Tracheal epithelial cell (primary cell): ENCODE measurements around the gene EIF2S2. TPM values are rescaled to one million over a fixed set of nuclear protein-coding genes. Genes with fewer than 3 reads are reported as not detected.

Experiments used
- total RNA-seq: library from RNA; depleted of rRNA; stranded (reverse); fragments of >200 nt; gene quantifications from 2 replicates; pipeline ENCODE4 v1.2.1, GENCODE V29; 2014

Gene EIF2S2, protein sequence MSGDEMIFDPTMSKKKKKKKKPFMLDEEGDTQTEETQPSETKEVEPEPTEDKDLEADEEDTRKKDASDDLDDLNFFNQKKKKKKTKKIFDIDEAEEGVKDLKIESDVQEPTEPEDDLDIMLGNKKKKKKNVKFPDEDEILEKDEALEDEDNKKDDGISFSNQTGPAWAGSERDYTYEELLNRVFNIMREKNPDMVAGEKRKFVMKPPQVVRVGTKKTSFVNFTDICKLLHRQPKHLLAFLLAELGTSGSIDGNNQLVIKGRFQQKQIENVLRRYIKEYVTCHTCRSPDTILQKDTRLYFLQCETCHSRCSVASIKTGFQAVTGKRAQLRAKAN
- total RNA-seq = 148 and 152 TPM in 2 replicates

GRCh38 chr20:34111702-34112599 is at the start of gene EIF2S2:
TSS of gene EIF2S2 (minus strand) at chr20:34112243. CDS start at chr20:34112110, 133 bp downstream.

Other genes starting within 250 kb of the EIF2S2 start
- 58.0 and 73.5 TPM in 2 replicates for gene RALY, start 118.3 kb downstream of the EIF2S2 start, total RNA-seq
- not detected in 2 replicates for gene ASIP, start 129.2 kb upstream of the EIF2S2 start, total RNA-seq
- gene AHCY, start 191.1 kb upstream of the EIF2S2 start, total RNA-seq = 224 and 276 TPM in 2 replicates